ENCODE data around the gene TTLL13.

Gene TTLL13

GRCh38 chr15:90249203-90249863 lies at the start of gene TTLL13:
Gene TTLL13 (plus strand): TSS chr15:90249556. CDS start chr15:90250631, 1,075 bp downstream.
- DNase-seq, result peak; percentile 51 to 73

- DNase-seq, result no peak
Observed at GRCh38 chr15:90200534-90201129, 48.7 kb upstream of the TTLL13 start.

GRCh38 chr15:90201130-90201943 lies 48.0 kb upstream of the TTLL13 start, which contains the start of gene SEMA4B:
Gene SEMA4B (plus strand): TSS chr15:90201330. CDS start chr15:90201579, 249 bp downstream.
- peak; percentile 49 to 50 for DNase-seq

- DNase-seq, result no peak
Observed at GRCh38 chr15:90201944-90202375, 47.4 kb upstream of the TTLL13 start.

GRCh38 chr15:90202929-90203328 lies 46.4 kb upstream of the TTLL13 start:
- no peak for DNase-seq

GRCh38 chr15:90203473-90203872 lies 45.9 kb upstream of the TTLL13 start:
- DNase-seq, result no peak

- DNase-seq, result no peak
Observed at GRCh38 chr15:90203922-90204321, 45.4 kb upstream of the TTLL13 start.

- no peak for DNase-seq
Observed at GRCh38 chr15:90205050-90205848, 44.1 kb upstream of the TTLL13 start.

GRCh38 chr15:90205886-90206285 lies 43.5 kb upstream of the TTLL13 start:
- peak; percentile 73 to 80 for DNase-seq

GRCh38 chr15:90207252-90207651 lies 42.1 kb upstream of the TTLL13 start:
- no peak for DNase-seq

- DNase-seq, result no peak
Observed at GRCh38 chr15:90208356-90208755, 41.0 kb upstream of the TTLL13 start.

- no peak for DNase-seq
Observed at GRCh38 chr15:90209591-90209990, 39.8 kb upstream of the TTLL13 start.

- no peak for DNase-seq
Observed at GRCh38 chr15:90210593-90210992, 38.8 kb upstream of the TTLL13 start.

- no peak for DNase-seq
Observed at GRCh38 chr15:90211009-90211408, 38.3 kb upstream of the TTLL13 start.

GRCh38 chr15:90211440-90212143 lies 37.8 kb upstream of the TTLL13 start:
- DNase-seq, result no peak

GRCh38 chr15:90212221-90213098 lies 36.9 kb upstream of the TTLL13 start:
- DNase-seq, result no peak

- no peak for DNase-seq
Observed at GRCh38 chr15:90213122-90213817, 36.1 kb upstream of the TTLL13 start.

- DNase-seq, result no peak
Observed at GRCh38 chr15:90213818-90214204, 35.5 kb upstream of the TTLL13 start.

- DNase-seq, result peak in 1 of 2 experiments; percentile 12
Observed at GRCh38 chr15:90214553-90215196, 34.7 kb upstream of the TTLL13 start.

All from AML-193 (cell line).